Subcutaneous adipose tissue (tissue), 4 donors: ENCODE measurements around the gene CCR2. TPM values are rescaled to one million over a fixed set of nuclear protein-coding genes. Genes with fewer than 3 reads are reported as not detected.

Experiments
- CTCF ChIP-seq: fragments of 450-650 bp; IDR thresholded peaks from one replicate; pipeline ENCODE4 v1.5.1; 2016; ENCODE audit warnings: low read depth, mild to moderate bottlenecking, control low read depth, antibody characterized with exemption, moderate library complexity
- total RNA-seq, 4 donors: library from RNA; depleted of rRNA; stranded (reverse); fragments of >200 nt; gene quantifications; one replicate each; pipeline ENCODE4 v1.1.0, GENCODE V29; 2016

The CCR2 gene
- total RNA-seq, 4 donors from 2014 or later: 1.3 to 3.4 (median 1.8) TPM

- TF ChIP-seq CTCF: no peak
These were observed 29.9 kb upstream of the CCR2 start for GRCh38 chr3:46324036-46324435.

GRCh38 chr3:46325645-46326300, 28.1 kb upstream of the CCR2 start:
- no peak for TF ChIP-seq CTCF

- TF ChIP-seq CTCF: no peak
These were observed 19.0 kb upstream of the CCR2 start for GRCh38 chr3:46334741-46335478.

GRCh38 chr3:46335541-46335940, 18.4 kb upstream of the CCR2 start:
- TF ChIP-seq CTCF: no peak

GRCh38 chr3:46337911-46338310, 16.0 kb upstream of the CCR2 start:
- no peak for TF ChIP-seq CTCF

- TF ChIP-seq CTCF: no peak
These were observed 15.1 kb upstream of the CCR2 start for GRCh38 chr3:46338840-46339239.

GRCh38 chr3:46344476-46344875, 9.4 kb upstream of the CCR2 start:
- no peak for TF ChIP-seq CTCF
